Caco-2 (cell line): ENCODE measurements around the gene RIPOR1. TPM values are rescaled to one million over a fixed set of nuclear protein-coding genes. Genes with fewer than 3 reads are reported as not detected.

ENCODE experiments used
- BruUV-seq: library from RNA; stranded (reverse); fragments of 400-500 nt; replicated peaks from 2 replicates; lab custom pipeline; 2021; lab: Mats Ljungman, UMichigan
- CTCF ChIA-PET: fragments of 300-600 bp; sonication (Branson Sonifier 250); formaldehyde crosslinking; loops from one replicate; lab custom pipeline; 2022; ENCODE audit warnings: antibody characterized with exemption; lab: Charles Lee
- POLR2A ChIA-PET: fragments of 300-600 bp; sonication (Branson Sonifier 250); formaldehyde crosslinking; loops from one replicate; lab custom pipeline; 2022; ENCODE audit warnings: antibody characterized with exemption; lab: Charles Lee
- DNase-seq, 2 experiments: peaks; one replicate each; pipeline versions ENCODE4 v3.0.0 to v3.0.0-alpha.2; 2020 to 2022
- H3K27me3 ChIP-seq: replicated peaks from 2 replicates; pipeline ENCODE4 v1.6.0; 2011; ENCODE audit warnings: low read length; ENCODE audit not compliant: control insufficient read depth, insufficient read depth
- H3K36me3 ChIP-seq: 2 replicates; pipeline ENCODE4 v1.5.1; 2011; ENCODE audit warnings: low read length; ENCODE audit not compliant: control insufficient read depth, insufficient read depth
- H3K4me1 ChIP-seq: fragments of 250-450 bp; sonication (Bioruptor Pico); 2 replicates; pipeline ENCODE4 v1.5.1; 2020; ENCODE audit warnings: mild to moderate bottlenecking
- H3K4me3 ChIP-seq: 2 replicates; pipeline ENCODE4 v1.5.1; 2011; ENCODE audit warnings: low read depth, mild to moderate bottlenecking, control low read depth, low read length
- H3K9me3 ChIP-seq: fragments of 250-450 bp; sonication (Bioruptor Pico); 2 replicates; pipeline ENCODE4 v1.5.1; 2020; ENCODE audit warnings: mild to moderate bottlenecking, moderate library complexity
- H3K27ac Mint-ChIP-seq: one replicate; pipeline ENCODE4 v1.8.0; 2022; ENCODE audit warnings: mixed read lengths; ENCODE audit not compliant: unreplicated experiment
- H3K27me3 Mint-ChIP-seq: one replicate; pipeline ENCODE4 v1.8.0; 2022; ENCODE audit warnings: mixed read lengths; ENCODE audit not compliant: insufficient read depth, unreplicated experiment
- H3K36me3 Mint-ChIP-seq: one replicate; pipeline ENCODE4 v1.8.0; 2022; ENCODE audit warnings: mild to moderate bottlenecking, mixed read lengths; ENCODE audit not compliant: insufficient read depth, unreplicated experiment
- H3K4me1 Mint-ChIP-seq: one replicate; pipeline ENCODE4 v1.8.0; 2022; ENCODE audit warnings: low read depth, mixed read lengths; ENCODE audit not compliant: unreplicated experiment
- H3K4me3 Mint-ChIP-seq: one replicate; pipeline ENCODE4 v1.8.0; 2022; ENCODE audit warnings: mild to moderate bottlenecking, moderate library complexity, mixed read lengths; ENCODE audit not compliant: unreplicated experiment
- H3K9me3 Mint-ChIP-seq: one replicate; pipeline ENCODE4 v1.8.0; 2022; ENCODE audit warnings: mixed read lengths; ENCODE audit not compliant: unreplicated experiment
- intact Hi-C: fragments of 100-400 bp; cut with micrococcal nuclease; formaldehyde crosslinking; loops from one replicate; pipeline ENCODE4 v1.10.0; 2022; ENCODE audit not compliant: unreplicated experiment
- total RNA-seq: library from RNA; stranded (reverse); gene quantifications from 2 replicates; pipeline ENCODE4 v1.2.3, GENCODE V29; 2022
- TF ChIP-seq, protein P1 (sequence below), 2 experiments: fragments of 200-600 bp in 1 of 2; IDR thresholded peaks; 1 replicate in 1 of 2; 2 replicates in 1 of 2; pipeline versions ENCODE4 v1.5.1 to v1.8.0; 2011 to 2022; ENCODE audit warnings: antibody characterized with exemption in 1 of 2, control low read depth in 1 of 2, inconsistent platforms in 1 of 2, low read depth in 1 of 2, low read length in 1 of 2, mild to moderate bottlenecking in 1 of 2, moderate library complexity in 1 of 2; ENCODE audit not compliant: insufficient read depth in 1 of 2, severe bottlenecking in 1 of 2, unreplicated experiment in 1 of 2

Gene RIPOR1
- total RNA-seq, 1 experiment from 2014 or later, result 87.9 TPM

- ChIA-PET CTCF (interaction anchor here (0.7 kb wide), 2 partner anchors 149 to 997 kb away, joined by 3 to 4 read pairs; no protein-coding TSS in a partner anchor), POLR2A (no interaction called here)
- Histone ChIP-seq H3K27me3 (no peaks in the 10 kb centered on the region), H3K36me3 (no peaks in the 10 kb centered on the region), H3K4me1 (peaks cover 4% of the 10 kb centered on the region), H3K4me3 (no peak overlapping the region), H3K9me3 (no peaks in the 10 kb centered on the region)
- Mint-ChIP-seq H3K36me3 (peaks cover 5% of the 10 kb centered on the region), H3K27me3 (no peaks in the 10 kb centered on the region), H3K9me3 (no peaks in the 10 kb centered on the region), H3K27ac (no peak overlapping the region), H3K4me1 (peaks cover 17% of the 10 kb centered on the region), H3K4me3 (no peak overlapping the region)
- no TSS peak for BruUV-seq
- no peak for DNase-seq
- intact Hi-C loops, result no loop called here
- TF ChIP-seq, protein P1, sequence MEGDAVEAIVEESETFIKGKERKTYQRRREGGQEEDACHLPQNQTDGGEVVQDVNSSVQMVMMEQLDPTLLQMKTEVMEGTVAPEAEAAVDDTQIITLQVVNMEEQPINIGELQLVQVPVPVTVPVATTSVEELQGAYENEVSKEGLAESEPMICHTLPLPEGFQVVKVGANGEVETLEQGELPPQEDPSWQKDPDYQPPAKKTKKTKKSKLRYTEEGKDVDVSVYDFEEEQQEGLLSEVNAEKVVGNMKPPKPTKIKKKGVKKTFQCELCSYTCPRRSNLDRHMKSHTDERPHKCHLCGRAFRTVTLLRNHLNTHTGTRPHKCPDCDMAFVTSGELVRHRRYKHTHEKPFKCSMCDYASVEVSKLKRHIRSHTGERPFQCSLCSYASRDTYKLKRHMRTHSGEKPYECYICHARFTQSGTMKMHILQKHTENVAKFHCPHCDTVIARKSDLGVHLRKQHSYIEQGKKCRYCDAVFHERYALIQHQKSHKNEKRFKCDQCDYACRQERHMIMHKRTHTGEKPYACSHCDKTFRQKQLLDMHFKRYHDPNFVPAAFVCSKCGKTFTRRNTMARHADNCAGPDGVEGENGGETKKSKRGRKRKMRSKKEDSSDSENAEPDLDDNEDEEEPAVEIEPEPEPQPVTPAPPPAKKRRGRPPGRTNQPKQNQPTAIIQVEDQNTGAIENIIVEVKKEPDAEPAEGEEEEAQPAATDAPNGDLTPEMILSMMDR (IDR thresholded peaks at IDR 0.05; ENCODE audit: insufficient read depth in 1 of 2, low read depth in 1 of 2, low read length in 1 of 2, severe bottlenecking in 1 of 2, unreplicated experiment in 1 of 2), result no peak
Observed at GRCh38 chr16:67519242-67519641, 9.4 kb upstream of the RIPOR1 start.

GRCh38 chr16:67521095-67521804, 7.4 kb upstream of the RIPOR1 start:
- POLR2A ChIA-PET, result interaction anchor here (0.6 to 1.5 kb wide), 4 partner anchors 32 to 139 kb away, joined by 3 to 7 read pairs (median 5); partner anchors contain the start of genes ACD and ATP6V0D1
- peak overlapping the region; percentile 80 for H3K4me3 Mint-ChIP-seq
- no peaks in the 10 kb centered on the region for H3K27me3 Mint-ChIP-seq
- intact Hi-C loops, result loop anchor here (1.0 to 10.0 kb wide), 7 partner anchors 16 to 414 kb away; partner anchors contain the start of genes CARMIL2, CTCF, CTRL and PSMB10
- TF ChIP-seq, protein P1 (IDR thresholded peaks at IDR 0.05; ENCODE audit: insufficient read depth in 1 of 2, low read depth in 1 of 2, low read length in 1 of 2, severe bottlenecking in 1 of 2, unreplicated experiment in 1 of 2), result peak; percentile 86 to 100
- Histone ChIP-seq H3K36me3 (no peaks in the 10 kb centered on the region), H3K27me3 (no peaks in the 10 kb centered on the region), H3K9me3 (no peaks in the 10 kb centered on the region), H3K4me3 (peak overlapping the region; percentile 53), H3K4me1 (peaks cover 24% of the 10 kb centered on the region)
- peak overlapping the region; percentile 89 for H3K27ac Mint-ChIP-seq
- BruUV-seq, result TSS peak; percentile 85
- H3K36me3 Mint-ChIP-seq, result peaks cover 11% of the 10 kb centered on the region
- peak; percentile 97 to 98 for DNase-seq
- CTCF ChIA-PET, result interaction anchor here (0.6 to 3.2 kb wide), 55 partner anchors 9 to 563 kb away, joined by 3 to 74 read pairs (median 5); partner anchors contain the start of genes ACD, ATP6V0D1, C16orf86 and CARMIL2
- H3K9me3 Mint-ChIP-seq, result no peaks in the 10 kb centered on the region
- peaks cover 32% of the 10 kb centered on the region for H3K4me1 Mint-ChIP-seq

DNA sequence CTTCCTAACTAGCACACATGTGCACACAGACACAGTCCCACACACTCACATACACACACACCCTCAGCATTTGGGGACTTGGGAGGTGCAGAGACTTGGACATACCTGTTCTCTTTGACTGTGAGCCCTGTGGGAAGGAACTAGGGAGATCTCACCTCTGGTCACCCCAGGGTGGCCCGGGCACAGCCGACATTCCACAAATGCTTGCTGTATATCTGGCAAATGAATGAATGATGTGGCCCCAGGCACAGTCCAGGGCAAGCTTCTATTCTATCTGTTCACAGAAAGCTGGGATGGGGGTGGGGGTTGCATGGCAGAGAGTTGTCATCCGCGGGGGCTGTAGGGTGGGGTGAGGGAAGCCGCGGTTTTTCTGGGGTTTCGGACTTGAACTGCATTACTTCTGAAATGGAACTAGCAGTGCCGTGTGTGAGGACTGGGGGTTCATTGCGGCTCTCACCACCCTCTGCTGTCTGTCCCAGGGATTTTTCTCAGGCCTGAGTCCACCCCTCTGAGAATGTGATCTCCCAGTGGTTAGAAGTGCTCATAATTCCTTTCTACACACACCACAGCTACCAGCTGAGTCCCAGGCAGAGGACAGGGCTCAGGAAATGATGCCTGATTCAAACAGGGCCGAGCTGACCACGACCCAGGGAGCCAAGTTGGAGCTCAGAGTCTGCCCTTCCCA, 3.3 kb upstream of the RIPOR1 start:
- intact Hi-C loops, result loop anchor here (10.0 kb wide), 2 partner anchors 279 to 409 kb away; partner anchors contain the start of genes CTRL, PSMB10, RANBP10 and TSNAXIP1
- peaks cover 11% of the 10 kb centered on the region for H3K36me3 Mint-ChIP-seq
- Histone ChIP-seq H3K27me3 (no peaks in the 10 kb centered on the region), H3K36me3 (no peaks in the 10 kb centered on the region), H3K9me3 (no peaks in the 10 kb centered on the region), H3K4me3 (no peak overlapping the region), H3K4me1 (peaks cover 47% of the 10 kb centered on the region)
- CTCF ChIA-PET, result interaction anchor here (1.2 to 1.7 kb wide), 2 partner anchors 37 to 119 kb away, joined by 3 to 4 read pairs; partner anchors contain the start of genes CARMIL2 and CTCF
- TF ChIP-seq, protein P1 (IDR thresholded peaks at IDR 0.05; ENCODE audit: insufficient read depth in 1 of 2, low read depth in 1 of 2, low read length in 1 of 2, severe bottlenecking in 1 of 2, unreplicated experiment in 1 of 2), result no peak
- peaks cover 33% of the 10 kb centered on the region for H3K4me1 Mint-ChIP-seq
- no peaks in the 10 kb centered on the region for H3K9me3 Mint-ChIP-seq
- peak; percentile 57 to 77 for DNase-seq
- no peak overlapping the region for H3K4me3 Mint-ChIP-seq
- BruUV-seq, result no TSS peak
- no peaks in the 10 kb centered on the region for H3K27me3 Mint-ChIP-seq
- peak overlapping the region; percentile 34 for H3K27ac Mint-ChIP-seq
- POLR2A ChIA-PET, result no interaction called here
